Skeletal muscle cell (primary cell): ENCODE measurements around the gene MYB.
"Not testable (repeated sequence)": the region's sequence is repeated elsewhere in the genome, so short reads cannot be mapped to it uniquely, and the experiment has no call there.

Experiments
- DNase-seq: peaks from one replicate; pipeline ENCODE4 v3.0.0-alpha.2; 2010; ENCODE audit warnings: low read depth
- H3K4me3 ChIP-seq: 2 replicates; pipeline ENCODE4 v1.5.1; 2011; ENCODE audit warnings: low read depth, mild to moderate bottlenecking, control low read depth, low read length, moderate library complexity

The MYB gene

GRCh38 chr6:135180542-135181332 lies at the start of gene MYB:
MYB (plus strand) TSS chr6:135181308; CDS start chr6:135181514, 206 bp downstream.
- peak within 1 kb of the TSS; percentile 59 for H3K4me3 ChIP-seq
- DNase-seq: no peak

- DNase-seq: no peak
Measured at GRCh38 chr6:135132776-135133175, 48.3 kb upstream of the MYB start.

GRCh38 chr6:135135835-135136234 lies 45.3 kb upstream of the MYB start:
- H3K4me3 ChIP-seq: no peak overlapping the region
- no peak for DNase-seq

More at GRCh38 chr6:135132776-135133175, 48.3 kb upstream of the MYB start:
- H3K4me3 ChIP-seq: no peak overlapping the region

GRCh38 chr6:135137826-135138225 lies 43.3 kb upstream of the MYB start:
- no peak overlapping the region for H3K4me3 ChIP-seq
- DNase-seq: no peak

- no peak overlapping the region for H3K4me3 ChIP-seq
- DNase-seq: no peak
Measured at GRCh38 chr6:135141182-135141581, 39.9 kb upstream of the MYB start.

- DNase-seq: no peak
- H3K4me3 ChIP-seq: no peak overlapping the region
Measured at GRCh38 chr6:135141728-135142127, 39.4 kb upstream of the MYB start.

- not testable (repeated sequence) for H3K4me3 ChIP-seq, DNase-seq
Measured at GRCh38 chr6:135142232-135142631, 38.9 kb upstream of the MYB start.

GRCh38 chr6:135144673-135145062 lies 36.4 kb upstream of the MYB start:
- DNase-seq: no peak
- no peak overlapping the region for H3K4me3 ChIP-seq

- H3K4me3 ChIP-seq: no peak overlapping the region
- DNase-seq: no peak
Measured at GRCh38 chr6:135145063-135145800, 35.9 kb upstream of the MYB start.

- peak; percentile 45 for DNase-seq
- H3K4me3 ChIP-seq: no peak overlapping the region
Measured at GRCh38 chr6:135146162-135146934, 34.8 kb upstream of the MYB start.

GRCh38 chr6:135147637-135148592 lies 33.2 kb upstream of the MYB start:
- H3K4me3 ChIP-seq: no peak overlapping the region
- DNase-seq: no peak

- no peak for DNase-seq
- no peak overlapping the region for H3K4me3 ChIP-seq
Measured at GRCh38 chr6:135148889-135149288, 32.2 kb upstream of the MYB start.

- DNase-seq: no peak
- no peak overlapping the region for H3K4me3 ChIP-seq
Measured at GRCh38 chr6:135149376-135149775, 31.7 kb upstream of the MYB start.

GRCh38 chr6:135150481-135150880 lies 30.6 kb upstream of the MYB start:
- H3K4me3 ChIP-seq, DNase-seq: not testable (repeated sequence)

- H3K4me3 ChIP-seq, DNase-seq: not testable (repeated sequence)
Measured at GRCh38 chr6:135154125-135154524, 27.0 kb upstream of the MYB start.

- no peak overlapping the region for H3K4me3 ChIP-seq
- DNase-seq: no peak
Measured at GRCh38 chr6:135158397-135158796, 22.7 kb upstream of the MYB start.

- no peak overlapping the region for H3K4me3 ChIP-seq
- DNase-seq: no peak
Measured at GRCh38 chr6:135159531-135159930, 21.6 kb upstream of the MYB start.

- no peak for DNase-seq
Measured at GRCh38 chr6:135161411-135162395, 19.4 kb upstream of the MYB start.

More at GRCh38 chr6:135161411-135162395, 19.4 kb upstream of the MYB start:
- H3K4me3 ChIP-seq: no peak overlapping the region
